Epithelial cell of umbilical artery (primary cell): ENCODE data around the gene SNED1. TPM values are rescaled to one million over a fixed set of nuclear protein-coding genes. Genes with fewer than 3 reads are reported as not detected.

ENCODE experiments used
- total RNA-seq: library from RNA; depleted of rRNA; stranded (reverse); fragments of >200 nt; gene quantifications from 2 replicates; pipeline ENCODE4 v1.2.3, GENCODE V29; 2014

Gene SNED1
- total RNA-seq: 4.0 and 6.2 TPM in 2 replicates

GRCh38 chr2:240997856-240998705, at the start of gene SNED1:
Gene SNED1, plus strand, starts transcription at chr2:240998618. Its CDS starts 220 bp downstream, at chr2:240998838.

GRCh38 chr2:241102239-241102803, 103.9 kb downstream of the SNED1 start, which contains the start of gene MTERF4:
Gene MTERF4, minus strand, starts transcription at chr2:241102287. Its CDS starts 14 bp downstream, at chr2:241102273.

Other genes starting within 250 kb of the SNED1 start
- gene KIF1A, start 178.4 kb upstream of the SNED1 start, total RNA-seq: under 0.01 TPM in 1 of 2 replicates, not detected in the other
- not detected in 2 replicates for gene AGXT, start 129.8 kb upstream of the SNED1 start, total RNA-seq
- gene MAB21L4, start 102.5 kb upstream of the SNED1 start, total RNA-seq: not detected in 2 replicates
- gene CROCC2, start 92.3 kb upstream of the SNED1 start, total RNA-seq: not detected in 2 replicates
- gene MTERF4, start 103.7 kb downstream of the SNED1 start, total RNA-seq: 23.4 and 37.4 TPM in 2 replicates
- 6.2 TPM in 2 replicates for gene PASK, start 150.9 kb downstream of the SNED1 start, total RNA-seq
- gene PPP1R7, start 151.8 kb downstream of the SNED1 start, total RNA-seq: 43.5 and 71.7 TPM in 2 replicates
- gene ANO7, start 190.1 kb downstream of the SNED1 start, total RNA-seq: 0.15 and 0.65 TPM in 2 replicates